NCI-H2196 (cell line): ENCODE results near the gene FAM168A.

Source experiments
- DNase-seq: peaks from one replicate; lab custom pipeline; 2025; ENCODE audit not compliant: unreplicated experiment; lab: John Stamatoyannopoulos, UW

The FAM168A gene

GRCh38 chr11:73559743-73560142 lies 38.2 kb downstream of the FAM168A start:
- DNase-seq = no peak

- DNase-seq = no peak
These were observed 40.9 kb downstream of the FAM168A start for GRCh38 chr11:73556966-73557365.

- no peak for DNase-seq
These were observed 42.3 kb downstream of the FAM168A start for GRCh38 chr11:73555615-73556014.

GRCh38 chr11:73554671-73555320 lies 43.1 kb downstream of the FAM168A start:
- no peak for DNase-seq

- DNase-seq = no peak
These were observed 44.6 kb downstream of the FAM168A start for GRCh38 chr11:73553266-73553665.

GRCh38 chr11:73551677-73552076 lies 46.2 kb downstream of the FAM168A start:
- no peak for DNase-seq

GRCh38 chr11:73549376-73549775 lies 48.5 kb downstream of the FAM168A start:
- DNase-seq = no peak

GRCh38 chr11:73547706-73548595 lies 50.0 kb downstream of the FAM168A start:
- no peak for DNase-seq

- DNase-seq = no peak
These were observed 55.7 kb downstream of the FAM168A start for GRCh38 chr11:73542175-73542574.

- no peak for DNase-seq
These were observed 58.3 kb downstream of the FAM168A start for GRCh38 chr11:73539506-73540084.

- DNase-seq = no peak
These were observed 59.5 kb downstream of the FAM168A start for GRCh38 chr11:73538381-73538872.

- DNase-seq = no peak
These were observed 59.9 kb downstream of the FAM168A start for GRCh38 chr11:73537969-73538368.

GRCh38 chr11:73536961-73537360 lies 61.0 kb downstream of the FAM168A start:
- no peak for DNase-seq

GRCh38 chr11:73532310-73532709 lies 65.6 kb downstream of the FAM168A start:
- no peak for DNase-seq

GRCh38 chr11:73531386-73531785 lies 66.5 kb downstream of the FAM168A start:
- DNase-seq = no peak

GRCh38 chr11:73530109-73530508 lies 67.8 kb downstream of the FAM168A start:
- DNase-seq = no peak

GRCh38 chr11:73529204-73529530 lies 68.7 kb downstream of the FAM168A start:
- DNase-seq = no peak

GRCh38 chr11:73528483-73529203 lies 69.3 kb downstream of the FAM168A start:
- no peak for DNase-seq

- DNase-seq = no peak
These were observed 69.9 kb downstream of the FAM168A start for GRCh38 chr11:73528013-73528412.

- no peak for DNase-seq
These were observed 72.3 kb downstream of the FAM168A start for GRCh38 chr11:73525611-73526010.

GRCh38 chr11:73524774-73525173 lies 73.1 kb downstream of the FAM168A start:
- DNase-seq = no peak
